MM.1S (cell line): ENCODE data around the gene TRIML1.

ENCODE experiments used
- CTCF ChIP-seq: fragments of 300-600 bp; sonication (generic); IDR thresholded peaks from 2 replicates; pipeline ENCODE4 v1.5.1; 2016; ENCODE audit warnings: antibody characterized with exemption, low read length, mixed read lengths
- EZH2 ChIP-seq: fragments of 300-600 bp; sonication (generic); optimal IDR thresholded peaks from 2 replicates; pipeline ENCODE3; 2017; ENCODE audit warnings: low read depth, mild to moderate bottlenecking, antibody characterized with exemption, low read length, mixed read lengths

GRCh38 chr4:188092824-188093223 lies 46.4 kb upstream of the TRIML1 start:
- TF ChIP-seq CTCF (no peak), EZH2 (no peak)
